Measurements from ENCODE around the gene SHISAL1. TPM values are rescaled to one million over a fixed set of nuclear protein-coding genes. Genes with fewer than 3 reads are reported as not detected.

Gene SHISAL1
- total RNA-seq, 1 experiment from 2014 or later, result 2.4 TPM

DNA sequence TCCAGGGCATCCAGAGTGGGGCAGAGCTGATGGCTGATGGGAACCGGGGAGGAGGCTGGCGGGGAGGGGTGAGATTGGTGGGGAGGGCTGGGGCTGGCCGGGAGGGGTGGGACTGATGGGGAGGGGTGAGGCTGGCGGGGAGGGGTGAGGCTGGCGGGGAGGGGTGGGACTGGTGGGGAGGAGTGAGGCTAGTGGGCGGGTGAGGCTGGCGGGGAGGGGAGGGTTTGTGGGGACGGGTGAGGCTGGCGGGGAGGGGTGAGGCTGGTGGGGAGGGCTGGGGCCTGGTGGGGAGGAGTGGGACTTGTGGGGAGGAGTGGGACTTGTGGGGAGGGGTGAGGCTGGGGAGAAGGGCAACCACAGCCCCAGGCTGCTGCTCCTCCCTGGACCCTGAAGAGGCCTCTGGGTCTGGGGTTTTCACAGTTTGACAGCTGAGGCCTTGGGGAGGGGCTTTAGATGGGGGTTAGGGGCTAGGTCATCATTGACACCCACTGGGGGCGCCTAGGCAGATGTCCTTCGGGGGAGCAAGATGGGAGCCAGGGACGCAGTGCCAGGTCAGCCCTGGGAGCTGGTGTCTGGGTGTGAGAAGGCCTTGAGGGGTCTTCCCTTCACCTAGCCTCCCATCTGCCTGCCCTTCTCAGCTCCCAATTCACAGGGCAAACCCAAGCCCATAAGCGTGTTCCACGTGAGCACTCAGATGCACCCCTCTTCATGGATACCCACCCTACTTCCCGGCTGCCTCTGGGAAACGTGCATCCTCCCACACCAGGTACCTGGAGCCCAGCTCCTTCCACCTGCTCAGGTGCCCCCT is 105.4 kb downstream of the SHISAL1 start:
- no peak overlapping the region for H3K27ac ChIP-seq
- no peaks in the 10 kb centered on the region for H3K27me3 ChIP-seq (replicated peaks)
- H3K4me3 ChIP-seq, result no peak overlapping the region
- H3K4me1 ChIP-seq (replicated peaks), result peaks cover 7% of the 10 kb centered on the region
- no peak for DNase-seq (ENCODE audit: low read depth in 1 of 2, low spot score in 2 of 2)
- no peaks in the 10 kb centered on the region for H3K9me3 ChIP-seq (replicated peaks)
- H3K36me3 ChIP-seq, result no peaks in the 10 kb centered on the region

GRCh38 chr22:44206696-44207095 is 106.1 kb downstream of the SHISAL1 start:
- peaks cover 14% of the 10 kb centered on the region for H3K4me1 ChIP-seq (replicated peaks)
- H3K36me3 ChIP-seq, result no peaks in the 10 kb centered on the region
- DNase-seq (ENCODE audit: low read depth in 1 of 2, low spot score in 2 of 2), result no peak
- H3K27ac ChIP-seq, result no peak overlapping the region
- H3K9me3 ChIP-seq (replicated peaks), result no peaks in the 10 kb centered on the region
- H3K4me3 ChIP-seq, result no peak overlapping the region
- no peaks in the 10 kb centered on the region for H3K27me3 ChIP-seq (replicated peaks)

DNA sequence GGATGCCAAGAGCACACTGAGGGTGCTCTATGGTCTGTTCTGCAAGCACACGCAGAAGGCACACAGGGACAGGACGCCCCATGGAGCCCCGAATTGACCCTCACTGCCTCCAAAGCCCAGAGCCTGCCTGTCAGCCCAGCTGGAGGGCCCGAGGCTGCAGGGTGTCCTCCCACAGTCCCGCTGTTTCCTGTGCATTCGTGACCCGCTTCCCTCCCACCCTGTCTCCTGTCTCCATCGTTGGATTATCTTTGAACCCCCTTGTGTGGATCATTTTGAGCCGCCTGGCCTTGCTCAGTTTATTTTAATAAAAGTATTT is 106.5 kb downstream of the SHISAL1 start:
- Histone ChIP-seq H3K4me3 (no peak overlapping the region), H3K27ac (no peak overlapping the region), H3K9me3 (replicated peaks) (no peaks in the 10 kb centered on the region), H3K36me3 (no peaks in the 10 kb centered on the region), H3K27me3 (replicated peaks) (no peaks in the 10 kb centered on the region), H3K4me1 (replicated peaks) (peaks cover 17% of the 10 kb centered on the region)
- DNase-seq (ENCODE audit: low read depth in 1 of 2, low spot score in 2 of 2), result no peak

DNA sequence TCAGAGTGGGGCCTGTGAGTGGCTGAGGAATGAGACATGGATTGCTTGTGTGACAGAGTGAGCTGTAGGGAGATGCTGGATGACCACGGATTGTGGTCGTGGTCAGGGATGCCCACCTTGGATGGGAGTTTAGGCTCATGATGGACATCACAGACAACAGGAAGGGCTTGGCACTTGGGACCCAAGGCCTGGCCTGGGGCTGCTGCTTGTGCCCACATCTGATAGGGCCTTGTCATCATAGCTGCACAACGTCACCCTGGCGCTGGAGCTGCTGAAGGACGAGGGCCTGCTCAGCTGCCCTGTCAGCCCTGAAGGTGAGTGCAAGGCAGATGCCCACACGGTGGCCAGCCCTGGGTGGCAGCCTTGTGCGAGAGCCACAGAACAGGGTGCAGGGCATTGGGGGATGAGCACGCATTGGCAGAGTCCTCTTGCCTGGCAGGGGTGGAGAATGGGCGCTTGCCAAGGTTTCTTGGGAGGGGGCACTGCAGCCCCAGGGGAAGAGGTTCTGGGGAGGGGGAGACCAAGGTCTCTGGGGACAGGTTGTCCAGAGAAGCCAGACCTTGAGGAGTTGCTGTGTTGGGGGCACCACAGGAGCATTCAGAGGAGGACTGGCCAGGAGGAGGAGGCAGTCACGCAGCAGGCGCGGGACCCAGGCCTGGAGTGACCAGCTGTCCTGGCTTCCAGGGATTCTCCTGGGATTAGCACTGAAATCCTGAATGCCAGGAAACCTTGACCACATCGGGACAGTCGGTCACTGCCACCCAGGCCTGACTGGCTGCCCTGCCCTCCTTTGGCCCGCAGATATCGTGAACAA is 107.0 kb downstream of the SHISAL1 start:
- H3K27me3 ChIP-seq (replicated peaks), result no peaks in the 10 kb centered on the region
- no peaks in the 10 kb centered on the region for H3K9me3 ChIP-seq (replicated peaks)
- H3K36me3 ChIP-seq, result no peaks in the 10 kb centered on the region
- H3K4me3 ChIP-seq, result no peak overlapping the region
- peaks cover 17% of the 10 kb centered on the region for H3K4me1 ChIP-seq (replicated peaks)
- peak in 1 of 2 experiments; percentile 42 for DNase-seq (ENCODE audit: low read depth in 1 of 2, low spot score in 2 of 2)
- H3K27ac ChIP-seq, result no peak overlapping the region

DNA sequence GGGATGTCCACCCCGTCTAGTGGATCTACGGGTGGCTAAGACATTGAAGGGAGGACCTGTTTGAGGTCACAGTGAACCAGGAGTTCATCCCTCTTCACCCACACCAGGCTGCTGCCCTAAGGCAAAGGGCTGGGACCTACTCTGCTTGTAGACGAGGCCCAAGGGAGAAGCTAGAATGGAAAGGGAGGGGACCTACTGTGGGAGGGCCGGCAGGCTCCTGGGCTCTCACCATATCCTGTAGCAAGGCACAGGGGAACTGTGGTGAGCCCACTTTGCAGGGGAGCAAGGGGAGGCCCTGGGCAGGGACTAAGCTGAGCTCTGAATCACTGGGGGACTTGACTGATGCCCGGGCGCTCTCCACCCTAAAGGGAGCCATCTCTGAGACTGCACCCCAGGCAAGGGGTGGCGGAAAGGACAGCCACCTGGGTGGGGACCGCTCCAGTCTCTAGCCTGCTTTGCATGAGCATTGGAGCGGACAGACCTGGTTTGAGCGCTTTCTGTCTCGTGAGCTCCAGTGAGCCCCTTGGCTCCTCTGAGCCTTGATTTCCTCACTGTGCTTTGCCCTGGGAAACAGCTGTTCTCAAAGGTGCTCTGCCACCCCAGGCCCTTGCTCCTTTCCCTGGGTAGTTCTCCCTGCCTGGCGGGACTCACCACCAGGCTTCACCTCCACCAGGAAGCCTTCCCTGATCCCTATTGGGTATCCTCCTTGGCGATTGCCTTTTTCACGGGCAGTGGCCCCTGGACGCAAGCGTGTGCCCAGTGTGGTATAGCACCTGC is 107.8 kb downstream of the SHISAL1 start:
- no peak for DNase-seq (ENCODE audit: low read depth in 1 of 2, low spot score in 2 of 2)
- H3K4me3 ChIP-seq, result no peak overlapping the region
- no peak overlapping the region for H3K27ac ChIP-seq
- no peaks in the 10 kb centered on the region for H3K36me3 ChIP-seq
- no peaks in the 10 kb centered on the region for H3K9me3 ChIP-seq (replicated peaks)
- H3K27me3 ChIP-seq (replicated peaks), result no peaks in the 10 kb centered on the region
- peaks cover 17% of the 10 kb centered on the region for H3K4me1 ChIP-seq (replicated peaks)

DNA sequence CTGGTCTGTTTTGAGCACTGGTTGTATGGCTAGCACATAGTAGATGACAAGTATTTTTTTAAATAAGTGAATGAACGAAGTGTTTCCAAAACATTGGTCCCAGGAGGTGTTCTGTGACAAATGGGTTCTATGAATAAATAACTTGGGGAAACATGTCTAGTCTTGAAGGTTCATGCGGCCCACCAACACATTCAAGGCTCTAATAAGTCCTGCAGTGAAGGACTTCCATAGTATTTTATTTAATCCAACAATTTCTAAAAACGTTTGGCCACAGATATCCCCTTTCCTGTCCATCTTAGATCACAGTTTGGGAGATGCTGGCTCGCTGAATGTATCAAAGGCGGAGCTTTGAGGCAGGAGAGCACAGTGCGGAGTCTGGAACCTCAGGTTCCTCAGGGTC is 109.5 kb downstream of the SHISAL1 start:
- H3K27ac ChIP-seq, result no peak overlapping the region
- H3K9me3 ChIP-seq (replicated peaks), result no peaks in the 10 kb centered on the region
- no peak overlapping the region for H3K4me3 ChIP-seq
- DNase-seq (ENCODE audit: low read depth in 1 of 2, low spot score in 2 of 2), result no peak
- peaks cover 17% of the 10 kb centered on the region for H3K4me1 ChIP-seq (replicated peaks)
- H3K36me3 ChIP-seq, result no peaks in the 10 kb centered on the region
- H3K27me3 ChIP-seq (replicated peaks), result no peaks in the 10 kb centered on the region

DNA sequence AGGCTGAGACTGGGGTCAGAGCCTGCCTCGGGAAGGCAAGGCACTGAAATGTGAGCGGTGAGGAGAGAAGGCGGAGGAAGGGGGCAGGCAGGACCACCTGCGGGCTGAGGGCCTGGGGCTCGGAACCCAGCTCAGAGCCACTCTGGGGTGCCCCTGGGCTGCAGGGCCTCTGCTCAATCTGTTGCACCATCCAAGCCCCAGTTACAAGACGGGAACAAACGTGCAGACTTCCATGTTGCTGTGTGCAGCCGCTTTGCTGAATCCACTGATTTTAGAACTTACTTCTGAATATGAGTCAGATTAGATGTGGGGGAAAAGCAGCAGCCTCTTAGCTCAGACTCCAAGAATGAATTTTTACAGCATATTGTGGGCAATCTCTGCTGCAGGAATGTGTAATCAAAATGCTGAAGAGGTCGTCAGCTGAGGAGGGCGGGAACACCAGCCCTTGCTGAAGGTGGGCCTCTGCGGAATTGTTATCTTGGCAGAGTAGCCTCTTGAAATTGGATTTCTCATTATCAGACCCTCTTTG is 110.4 kb downstream of the SHISAL1 start:
- Histone ChIP-seq H3K27me3 (replicated peaks) (no peaks in the 10 kb centered on the region), H3K4me1 (replicated peaks) (peaks cover 17% of the 10 kb centered on the region), H3K9me3 (replicated peaks) (no peaks in the 10 kb centered on the region), H3K4me3 (no peak overlapping the region), H3K36me3 (no peaks in the 10 kb centered on the region), H3K27ac (0 out of 2 replicates have a peak overlapping the region, but pooled peaks have one; percentile 30)
- peak; percentile 60 to 71 for DNase-seq (ENCODE audit: low read depth in 1 of 2, low spot score in 2 of 2)

DNA sequence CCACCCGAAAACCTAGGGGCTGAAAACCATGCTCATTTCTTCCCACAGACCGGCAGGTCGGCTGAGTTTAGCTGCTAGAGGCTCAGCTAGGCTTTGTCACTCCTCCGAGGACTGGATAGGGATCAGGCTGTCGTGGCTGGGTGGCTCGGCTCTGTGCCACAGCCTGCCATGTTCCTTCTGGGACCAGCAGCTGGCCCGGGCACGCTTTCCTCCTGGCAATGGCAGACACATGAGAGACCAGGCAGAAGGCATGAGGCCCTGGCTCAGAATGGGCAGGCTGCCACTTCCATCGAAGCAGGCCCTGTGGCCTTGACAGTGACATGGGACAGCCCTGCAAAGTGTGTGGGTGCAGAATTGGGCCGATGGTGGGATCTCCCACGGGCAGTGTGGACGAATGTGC is 111.1 kb downstream of the SHISAL1 start:
- Histone ChIP-seq H3K27me3 (replicated peaks) (no peaks in the 10 kb centered on the region), H3K9me3 (replicated peaks) (no peaks in the 10 kb centered on the region), H3K4me3 (no peak overlapping the region), H3K36me3 (no peaks in the 10 kb centered on the region), H3K27ac (0 out of 2 replicates have a peak overlapping the region, but pooled peaks have one; percentile 30), H3K4me1 (replicated peaks) (peaks cover 17% of the 10 kb centered on the region)
- peak in 1 of 2 experiments; percentile 33 for DNase-seq (ENCODE audit: low read depth in 1 of 2, low spot score in 2 of 2)

DNA sequence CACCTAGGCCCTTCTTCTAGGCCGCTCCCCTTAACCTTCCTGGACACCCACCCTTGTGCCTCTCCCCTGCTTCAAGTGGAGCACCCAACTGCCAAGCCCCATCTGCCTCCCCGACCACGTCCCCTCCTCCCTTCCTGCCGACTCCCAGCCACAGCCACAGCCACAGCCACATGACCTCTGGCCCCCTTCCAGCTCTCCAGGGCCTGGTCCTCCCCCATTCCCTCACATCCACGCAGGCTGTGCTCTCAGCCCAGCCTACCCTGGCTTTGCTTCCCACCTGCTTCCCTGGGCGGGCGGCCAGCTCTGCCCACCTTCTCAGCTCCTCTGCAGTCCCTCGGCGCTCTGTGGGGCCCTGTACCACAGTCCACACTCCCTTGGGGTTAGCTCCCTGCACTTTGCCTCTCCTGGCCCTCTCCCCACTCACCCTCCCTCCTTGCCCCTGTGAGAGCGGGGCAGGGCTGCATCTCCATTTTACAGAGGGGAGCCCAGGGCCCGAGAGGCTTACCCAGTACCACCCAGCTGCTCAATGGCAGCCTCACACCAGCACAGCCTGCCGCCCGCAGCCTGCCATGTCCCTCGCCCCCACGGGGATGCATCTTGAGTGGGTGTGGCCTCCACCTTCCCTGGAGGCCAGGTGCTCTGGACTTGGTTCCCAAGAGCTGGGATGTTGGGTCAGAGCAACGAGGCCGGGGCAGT is 111.7 kb downstream of the SHISAL1 start:
- no peaks in the 10 kb centered on the region for H3K9me3 ChIP-seq (replicated peaks)
- peak in 1 of 2 experiments; percentile 39 for DNase-seq (ENCODE audit: low read depth in 1 of 2, low spot score in 2 of 2)
- no peak overlapping the region for H3K27ac ChIP-seq
- H3K27me3 ChIP-seq (replicated peaks), result no peaks in the 10 kb centered on the region
- H3K4me1 ChIP-seq (replicated peaks), result peaks cover 17% of the 10 kb centered on the region
- no peak overlapping the region for H3K4me3 ChIP-seq
- H3K36me3 ChIP-seq, result no peaks in the 10 kb centered on the region

GRCh38 chr22:44200451-44200850 is 112.3 kb downstream of the SHISAL1 start:
- no peaks in the 10 kb centered on the region for H3K27me3 ChIP-seq (replicated peaks)
- H3K4me1 ChIP-seq (replicated peaks), result peaks cover 17% of the 10 kb centered on the region
- H3K27ac ChIP-seq, result no peak overlapping the region
- no peaks in the 10 kb centered on the region for H3K36me3 ChIP-seq
- no peak for DNase-seq (ENCODE audit: low read depth in 1 of 2, low spot score in 2 of 2)
- H3K4me3 ChIP-seq, result no peak overlapping the region
- H3K9me3 ChIP-seq (replicated peaks), result no peaks in the 10 kb centered on the region

- Histone ChIP-seq H3K4me3 (no peak overlapping the region), H3K4me1 (replicated peaks) (peaks cover 17% of the 10 kb centered on the region), H3K27ac (no peak overlapping the region), H3K36me3 (no peaks in the 10 kb centered on the region), H3K9me3 (replicated peaks) (no peaks in the 10 kb centered on the region), H3K27me3 (replicated peaks) (no peaks in the 10 kb centered on the region)
- no peak for DNase-seq (ENCODE audit: low read depth in 1 of 2, low spot score in 2 of 2)
Observed at GRCh38 chr22:44199866-44200265, 112.9 kb downstream of the SHISAL1 start.

GRCh38 chr22:44199164-44199563 is 113.6 kb downstream of the SHISAL1 start:
- Histone ChIP-seq H3K27ac (no peak overlapping the region), H3K36me3 (no peaks in the 10 kb centered on the region), H3K4me1 (replicated peaks) (peaks cover 17% of the 10 kb centered on the region)

DNA sequence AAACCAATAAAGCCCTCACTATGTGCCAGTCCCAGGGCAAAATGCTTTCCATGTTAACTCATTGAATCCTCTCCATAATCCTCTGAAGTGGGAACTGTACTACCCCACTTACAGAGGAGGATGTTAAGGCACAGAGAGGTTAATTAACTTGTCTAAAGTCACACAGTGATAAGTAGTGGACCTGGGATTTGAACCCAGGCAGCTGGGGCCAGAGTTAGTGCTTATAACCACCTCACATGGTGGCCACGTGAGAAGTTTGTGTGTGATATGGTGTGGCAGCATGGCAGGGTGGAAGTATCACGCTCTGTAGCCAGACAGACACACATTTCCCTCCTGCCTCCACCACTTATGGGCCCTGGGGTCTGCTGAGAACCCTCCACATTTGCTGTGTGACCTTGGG is 115.5 kb downstream of the SHISAL1 start:
- no peak for DNase-seq (ENCODE audit: low read depth in 1 of 2, low spot score in 2 of 2)
- H3K9me3 ChIP-seq (replicated peaks), result no peaks in the 10 kb centered on the region
- no peak overlapping the region for H3K4me3 ChIP-seq
- no peaks in the 10 kb centered on the region for H3K36me3 ChIP-seq
- no peak overlapping the region for H3K27ac ChIP-seq
- no peaks in the 10 kb centered on the region for H3K27me3 ChIP-seq (replicated peaks)
- H3K4me1 ChIP-seq (replicated peaks), result peaks cover 9% of the 10 kb centered on the region

More at GRCh38 chr22:44199164-44199563, 113.6 kb downstream of the SHISAL1 start:
- H3K27me3 ChIP-seq (replicated peaks), result no peaks in the 10 kb centered on the region
- no peak overlapping the region for H3K4me3 ChIP-seq
- no peaks in the 10 kb centered on the region for H3K9me3 ChIP-seq (replicated peaks)
- DNase-seq (ENCODE audit: low read depth in 1 of 2, low spot score in 2 of 2), result no peak
